Measurements from ENCODE around the gene CNTN1.

DNA sequence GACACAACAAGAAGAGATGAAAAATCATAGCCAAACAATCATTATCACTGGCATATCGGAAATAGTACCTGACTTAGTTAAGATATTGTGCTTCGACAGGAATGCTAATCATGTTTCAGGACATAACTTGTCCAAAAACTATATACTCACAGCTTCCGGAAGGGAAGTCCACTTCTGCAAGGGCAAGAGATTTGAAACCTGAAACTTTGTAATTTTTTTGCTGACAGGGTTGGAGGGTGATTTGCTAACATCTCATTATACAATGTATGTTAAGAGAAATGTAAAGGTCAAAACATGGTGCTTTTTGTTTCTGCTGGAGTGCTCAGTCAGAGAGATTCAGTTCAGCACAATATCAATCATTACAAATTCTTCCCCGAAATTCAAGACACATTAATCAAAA, 200.3 kb downstream of the CNTN1 start:
- TF ChIP-seq EZH2 (IDR thresholded peaks at IDR 0.05; ENCODE audit: borderline replicate concordance, insufficient read depth, low read length, poor library complexity, severe bottlenecking) = no peak
- TF ChIP-seq, protein P1, sequence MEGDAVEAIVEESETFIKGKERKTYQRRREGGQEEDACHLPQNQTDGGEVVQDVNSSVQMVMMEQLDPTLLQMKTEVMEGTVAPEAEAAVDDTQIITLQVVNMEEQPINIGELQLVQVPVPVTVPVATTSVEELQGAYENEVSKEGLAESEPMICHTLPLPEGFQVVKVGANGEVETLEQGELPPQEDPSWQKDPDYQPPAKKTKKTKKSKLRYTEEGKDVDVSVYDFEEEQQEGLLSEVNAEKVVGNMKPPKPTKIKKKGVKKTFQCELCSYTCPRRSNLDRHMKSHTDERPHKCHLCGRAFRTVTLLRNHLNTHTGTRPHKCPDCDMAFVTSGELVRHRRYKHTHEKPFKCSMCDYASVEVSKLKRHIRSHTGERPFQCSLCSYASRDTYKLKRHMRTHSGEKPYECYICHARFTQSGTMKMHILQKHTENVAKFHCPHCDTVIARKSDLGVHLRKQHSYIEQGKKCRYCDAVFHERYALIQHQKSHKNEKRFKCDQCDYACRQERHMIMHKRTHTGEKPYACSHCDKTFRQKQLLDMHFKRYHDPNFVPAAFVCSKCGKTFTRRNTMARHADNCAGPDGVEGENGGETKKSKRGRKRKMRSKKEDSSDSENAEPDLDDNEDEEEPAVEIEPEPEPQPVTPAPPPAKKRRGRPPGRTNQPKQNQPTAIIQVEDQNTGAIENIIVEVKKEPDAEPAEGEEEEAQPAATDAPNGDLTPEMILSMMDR (IDR thresholded peaks at IDR 0.05; ENCODE audit: poor library complexity, severe bottlenecking) = no peak

All from neural cell (in vitro differentiated cells).